HG03025 (cell line): ENCODE measurements around the gene RNASE8.
"Not testable (repeated sequence)": the region's sequence is repeated elsewhere in the genome, so short reads cannot be mapped to it uniquely, and the experiment has no call there.

Experiments
- ATAC-seq: cut with Tn5 transposase; IDR thresholded peaks from one replicate; pipeline ENCODE4 v1.9.1; 2021; ENCODE audit warnings: mild to moderate bottlenecking, moderate library complexity; ENCODE audit not compliant: unreplicated experiment, low FRiP score

The RNASE8 gene

GRCh38 chr14:21026988-21027315 is 30.7 kb upstream of the RNASE8 start:
- ATAC-seq, result no peak

GRCh38 chr14:21029917-21030316 is 27.7 kb upstream of the RNASE8 start, which contains the start of gene TPPP2:
TPPP2 (plus strand) TSS chr14:21030217; CDS start chr14:21030582, 365 bp downstream.
- no peak for ATAC-seq

GRCh38 chr14:21030531-21030930 is 27.1 kb upstream of the RNASE8 start:
- ATAC-seq, result no peak

- no peak for ATAC-seq
These were observed 25.1 kb upstream of the RNASE8 start for GRCh38 chr14:21032326-21033132.

GRCh38 chr14:21033133-21033698 is 24.4 kb upstream of the RNASE8 start:
- no peak for ATAC-seq

- ATAC-seq, result no peak
These were observed 22.9 kb upstream of the RNASE8 start, which contains the start of gene RNASE13 for GRCh38 chr14:21034707-21035106. RNASE13 (minus strand) TSS chr14:21034807; CDS start chr14:21034288, 519 bp downstream.

GRCh38 chr14:21036751-21037150 is 20.9 kb upstream of the RNASE8 start:
- ATAC-seq, result no peak

- no peak for ATAC-seq
These were observed 20.5 kb upstream of the RNASE8 start for GRCh38 chr14:21037156-21037555.

- ATAC-seq, result no peak
These were observed 18.9 kb upstream of the RNASE8 start for GRCh38 chr14:21038441-21039422.

GRCh38 chr14:21039585-21040369 is 17.8 kb upstream of the RNASE8 start:
- no peak for ATAC-seq

GRCh38 chr14:21040370-21040925 is 17.2 kb upstream of the RNASE8 start:
- ATAC-seq, result no peak

- not testable (repeated sequence) for ATAC-seq
These were observed 16.7 kb upstream of the RNASE8 start for GRCh38 chr14:21040941-21041340.

- ATAC-seq, result no peak
These were observed 15.8 kb upstream of the RNASE8 start, which contains the start of gene RNASE7 for GRCh38 chr14:21041676-21042433. RNASE7 (plus strand) TSS chr14:21042362; CDS start chr14:21042993, 631 bp downstream.

GRCh38 chr14:21042918-21043317 is 14.7 kb upstream of the RNASE8 start:
- ATAC-seq, result no peak

- no peak for ATAC-seq
These were observed 14.1 kb upstream of the RNASE8 start for GRCh38 chr14:21043387-21043973.

GRCh38 chr14:21043974-21044618 is 13.5 kb upstream of the RNASE8 start:
- no peak for ATAC-seq

GRCh38 chr14:21047378-21047781 is 10.2 kb upstream of the RNASE8 start:
- no peak for ATAC-seq

- no peak for ATAC-seq
These were observed 9.0 kb upstream of the RNASE8 start for GRCh38 chr14:21048638-21049037.
